Head of caudate nucleus (tissue), 42 donors: ENCODE measurements around the gene RETREG2.

Experiments
- DNase-seq, 42 donors: peaks; one replicate each; pipeline versions ENCODE4 v3.0.0 to v3.0.0-alpha.2; 2020 to 2021; ENCODE audit warnings: mixed read lengths in 7 of 42
- intact Hi-C: fragments of 100-400 bp; cut with DNase I; formaldehyde crosslinking; loops from one replicate; pipeline ENCODE4 v1.15.0; 2022

The RETREG2 gene

GRCh38 chr2:219207884-219208740 lies 30.0 kb downstream of the RETREG2 start:
- DNase-seq, result peak in 2 of 42 donors; percentile 20 to 33
- intact Hi-C loops, result loop anchor here (2.0 to 5.0 kb wide), 3 partner anchors 31 to 71 kb away; partner anchors contain the start of genes CNPPD1, DNAJB2 and NHEJ1

GRCh38 chr2:219209236-219210195 lies 31.4 kb downstream of the RETREG2 start:
- intact Hi-C loops, result loop anchor here (5.0 kb wide), 1 partner anchor 47 kb away; the partner anchor contains the start of gene NHEJ1
- DNase-seq, result peak in 2 of 42 donors; percentile 7 to 32

- intact Hi-C loops, result no loop called here
- DNase-seq, result peak in 2 of 42 donors; percentile 15 to 29
These were observed 32.3 kb downstream of the RETREG2 start for GRCh38 chr2:219210196-219210885.

- intact Hi-C loops, result no loop called here
- DNase-seq, result peak in 2 of 42 donors; percentile 10 to 17
These were observed 32.8 kb downstream of the RETREG2 start for GRCh38 chr2:219210886-219211362.

- no peak for DNase-seq
- intact Hi-C loops, result no loop called here
These were observed 34.9 kb downstream of the RETREG2 start for GRCh38 chr2:219213026-219213415.

GRCh38 chr2:219213486-219214071 lies 35.5 kb downstream of the RETREG2 start:
- no peak for DNase-seq
- intact Hi-C loops, result no loop called here

GRCh38 chr2:219214141-219214540 lies 36.1 kb downstream of the RETREG2 start:
- no peak for DNase-seq
- intact Hi-C loops, result no loop called here

GRCh38 chr2:219214786-219215185 lies 36.7 kb downstream of the RETREG2 start:
- intact Hi-C loops, result no loop called here
- DNase-seq, result no peak

- DNase-seq, result peak in 37 of 42 donors; percentile 10 to 75 (median 48)
- intact Hi-C loops, result no loop called here
These were observed 37.9 kb downstream of the RETREG2 start for GRCh38 chr2:219215871-219216534.

- DNase-seq, result no peak
- intact Hi-C loops, result no loop called here
These were observed 38.5 kb downstream of the RETREG2 start for GRCh38 chr2:219216535-219216915.

GRCh38 chr2:219218217-219218731 lies 40.2 kb downstream of the RETREG2 start:
- intact Hi-C loops, result no loop called here
- DNase-seq, result peak in 35 of 42 donors; percentile 18 to 79 (median 60)

GRCh38 chr2:219218732-219219701 lies 40.9 kb downstream of the RETREG2 start, which contains the start of gene ABCB6:
TSS of gene ABCB6 (minus strand) at chr2:219218958. CDS start at chr2:219218673, 285 bp downstream.
- peak; percentile 96 to 100 (median 98) for DNase-seq
- intact Hi-C loops, result no loop called here

- peak in 1 of 42 donors; percentile 6 for DNase-seq
- intact Hi-C loops, result no loop called here
These were observed 41.9 kb downstream of the RETREG2 start for GRCh38 chr2:219219784-219220532.

GRCh38 chr2:219220652-219221402 lies 42.8 kb downstream of the RETREG2 start:
- no peak for DNase-seq
- intact Hi-C loops, result no loop called here

GRCh38 chr2:219221957-219222518 lies 44.0 kb downstream of the RETREG2 start:
- DNase-seq, result peak in 20 of 42 donors; percentile 3 to 77 (median 40)
- intact Hi-C loops, result no loop called here
